A549 (cell line): ENCODE data around the gene PRKAG3.

Experiments used
- CBX8 ChIP-seq: fragments of 200-600 bp; sonication (generic); IDR thresholded peaks from 2 replicates; pipeline ENCODE4 v1.6.1; 2016
- CEBPB ChIP-seq, 2 experiments: fragments of >200 bp in 1 of 2; sonication (Bioruptor Twin) in 1 of 2; formaldehyde crosslinking in 1 of 2; IDR thresholded peaks; 2 replicates each; pipeline ENCODE4 v1.6.1; 2012 to 2016
- EP300 ChIP-seq, 2 experiments: fragments of >200 bp; sonication (Bioruptor Twin); formaldehyde crosslinking; IDR thresholded peaks; 2 replicates in 1 of 2; 3 replicates in 1 of 2; pipeline ENCODE4 v1.6.1; 2016 to 2017
- JUN ChIP-seq, 2 experiments: fragments of >200 bp; sonication (Bioruptor Twin); formaldehyde crosslinking; IDR thresholded peaks; 2 replicates in 1 of 2; 3 replicates in 1 of 2; pipeline ENCODE4 v1.6.1; 2016 to 2017
- KDM5A ChIP-seq: fragments of 200-600 bp; sonication (generic); IDR thresholded peaks from 2 replicates; pipeline ENCODE4 v1.6.1; 2016; ENCODE audit warnings: antibody characterized with exemption, mild to moderate bottlenecking
- RFX5 ChIP-seq: fragments of 450-650 bp; IDR thresholded peaks from 2 replicates; pipeline ENCODE4 v1.7.1; 2014; ENCODE audit warnings: antibody characterized with exemption, mild to moderate bottlenecking, moderate library complexity
- RNF2 ChIP-seq: fragments of 200-600 bp; sonication (generic); IDR thresholded peaks from 2 replicates; pipeline ENCODE4 v1.6.1; 2016; ENCODE audit warnings: low read depth, mild to moderate bottlenecking, antibody characterized with exemption, moderate library complexity, borderline replicate concordance
- TP53 ChIP-seq: fragments of 250-450 bp; sonication (Bioruptor Pico); IDR thresholded peaks from 2 replicates; pipeline ENCODE4 v1.5.0; 2021; ENCODE audit warnings: mild to moderate bottlenecking, moderate library complexity
- TF ChIP-seq, protein P1 (sequence below): fragments of >200 bp; sonication (Bioruptor Twin); formaldehyde crosslinking; IDR thresholded peaks from 3 replicates; pipeline ENCODE4 v1.5.1; 2016
- TF ChIP-seq, protein P2 (sequence below): fragments of 450-650 bp; IDR thresholded peaks from 2 replicates; pipeline ENCODE4 v1.6.1; 2014; ENCODE audit warnings: antibody characterized with exemption
- TF ChIP-seq, protein P3 (sequence below): IDR thresholded peaks from 2 replicates; pipeline ENCODE4 v1.6.1; 2012
- TF ChIP-seq, protein P4 (sequence below): fragments of >200 bp; sonication (Bioruptor Twin); formaldehyde crosslinking; IDR thresholded peaks from 2 replicates; pipeline ENCODE4 v1.6.1; 2016

DNA sequence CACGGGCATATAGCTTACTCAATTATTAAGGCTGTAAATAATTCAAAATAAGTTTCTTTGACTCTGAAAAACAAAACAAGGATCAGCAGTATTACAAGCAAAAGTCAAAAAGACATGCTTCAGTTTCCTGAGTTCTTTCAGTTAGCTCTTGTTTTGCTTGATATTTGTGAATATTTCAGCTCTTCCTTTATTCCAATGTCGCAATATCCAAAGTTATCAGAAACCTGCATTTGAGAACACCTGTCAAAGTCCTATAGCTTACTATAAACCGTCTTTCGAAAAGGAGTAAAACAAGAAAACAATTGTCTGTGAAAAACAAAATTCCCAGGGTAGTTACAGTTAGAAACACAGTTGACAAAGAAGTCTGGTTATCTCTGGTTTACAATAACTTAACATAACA is 34.9 kb downstream of the PRKAG3 start:
- no peak for TF ChIP-seq RFX5
- TF ChIP-seq, protein P1, sequence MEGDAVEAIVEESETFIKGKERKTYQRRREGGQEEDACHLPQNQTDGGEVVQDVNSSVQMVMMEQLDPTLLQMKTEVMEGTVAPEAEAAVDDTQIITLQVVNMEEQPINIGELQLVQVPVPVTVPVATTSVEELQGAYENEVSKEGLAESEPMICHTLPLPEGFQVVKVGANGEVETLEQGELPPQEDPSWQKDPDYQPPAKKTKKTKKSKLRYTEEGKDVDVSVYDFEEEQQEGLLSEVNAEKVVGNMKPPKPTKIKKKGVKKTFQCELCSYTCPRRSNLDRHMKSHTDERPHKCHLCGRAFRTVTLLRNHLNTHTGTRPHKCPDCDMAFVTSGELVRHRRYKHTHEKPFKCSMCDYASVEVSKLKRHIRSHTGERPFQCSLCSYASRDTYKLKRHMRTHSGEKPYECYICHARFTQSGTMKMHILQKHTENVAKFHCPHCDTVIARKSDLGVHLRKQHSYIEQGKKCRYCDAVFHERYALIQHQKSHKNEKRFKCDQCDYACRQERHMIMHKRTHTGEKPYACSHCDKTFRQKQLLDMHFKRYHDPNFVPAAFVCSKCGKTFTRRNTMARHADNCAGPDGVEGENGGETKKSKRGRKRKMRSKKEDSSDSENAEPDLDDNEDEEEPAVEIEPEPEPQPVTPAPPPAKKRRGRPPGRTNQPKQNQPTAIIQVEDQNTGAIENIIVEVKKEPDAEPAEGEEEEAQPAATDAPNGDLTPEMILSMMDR = no peak
- no peak for TF ChIP-seq KDM5A
- TF ChIP-seq, protein P2, sequence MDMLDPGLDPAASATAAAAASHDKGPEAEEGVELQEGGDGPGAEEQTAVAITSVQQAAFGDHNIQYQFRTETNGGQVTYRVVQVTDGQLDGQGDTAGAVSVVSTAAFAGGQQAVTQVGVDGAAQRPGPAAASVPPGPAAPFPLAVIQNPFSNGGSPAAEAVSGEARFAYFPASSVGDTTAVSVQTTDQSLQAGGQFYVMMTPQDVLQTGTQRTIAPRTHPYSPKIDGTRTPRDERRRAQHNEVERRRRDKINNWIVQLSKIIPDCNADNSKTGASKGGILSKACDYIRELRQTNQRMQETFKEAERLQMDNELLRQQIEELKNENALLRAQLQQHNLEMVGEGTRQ = no peak
- no peak for TF ChIP-seq CBX8
- no peak for TF ChIP-seq CEBPB (IDR thresholded peaks at IDR 0.05)
- no peak for TF ChIP-seq TP53
- TF ChIP-seq JUN (IDR thresholded peaks at IDR 0.05) = no peak
- no peak for TF ChIP-seq EP300 (IDR thresholded peaks at IDR 0.05)
- TF ChIP-seq RNF2 = no peak
- TF ChIP-seq, protein P3, sequence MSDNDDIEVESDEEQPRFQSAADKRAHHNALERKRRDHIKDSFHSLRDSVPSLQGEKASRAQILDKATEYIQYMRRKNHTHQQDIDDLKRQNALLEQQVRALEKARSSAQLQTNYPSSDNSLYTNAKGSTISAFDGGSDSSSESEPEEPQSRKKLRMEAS = no peak
- TF ChIP-seq, protein P4, sequence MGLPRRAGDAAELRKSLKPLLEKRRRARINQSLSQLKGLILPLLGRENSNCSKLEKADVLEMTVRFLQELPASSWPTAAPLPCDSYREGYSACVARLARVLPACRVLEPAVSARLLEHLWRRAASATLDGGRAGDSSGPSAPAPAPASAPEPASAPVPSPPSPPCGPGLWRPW = no peak
